ENCODE results near the gene CDH23.

CDH23 gene

DNA sequence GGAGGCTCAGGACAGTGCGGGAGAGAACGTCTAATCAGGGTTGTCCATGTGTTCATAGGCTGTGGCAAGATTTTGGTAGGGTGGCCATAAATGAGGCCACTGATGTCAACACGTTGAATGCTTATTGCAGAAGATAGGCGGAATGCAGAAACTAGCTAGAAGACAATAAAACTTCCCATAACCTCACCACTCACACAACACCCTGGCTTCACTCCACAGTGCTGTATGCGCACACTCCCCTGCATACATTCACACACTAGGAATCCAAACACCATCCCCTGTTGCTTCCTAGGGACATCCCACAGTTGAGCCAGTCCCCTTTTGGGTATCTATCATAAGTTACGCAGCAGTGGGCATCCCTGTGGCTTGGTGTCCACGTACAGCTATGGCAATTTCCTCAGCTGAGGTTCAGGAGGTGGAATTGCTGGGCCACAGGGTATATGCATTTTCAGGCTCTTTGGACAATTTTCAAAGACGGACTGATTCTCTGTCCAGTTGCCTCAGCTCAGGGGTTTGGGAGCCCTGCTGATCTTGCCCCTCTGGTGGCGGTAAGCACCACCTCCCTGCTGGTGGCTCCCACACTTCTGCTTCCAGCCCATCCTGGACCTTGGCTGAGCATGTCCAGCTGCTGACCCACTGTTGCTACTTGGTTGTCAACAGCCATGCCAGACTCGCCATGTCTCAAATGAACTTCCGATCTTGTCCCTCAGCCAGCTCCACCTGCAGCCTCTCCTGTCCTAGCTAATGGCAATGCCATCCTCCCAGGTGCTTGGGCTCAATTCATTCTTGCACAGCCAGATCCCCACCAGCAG is 36.4 kb downstream of the CDH23 start:
- Histone ChIP-seq H3K4me2 (ENCODE audit: low read depth, low read length) (no peak overlapping the region), H3K9me3 (replicated peaks; ENCODE audit: insufficient read depth, low read length) (no peaks in the 10 kb centered on the region), H3K36me3 (replicated peaks; ENCODE audit: insufficient read depth, low read length) (no peaks in the 10 kb centered on the region), H3F3A (ENCODE audit: insufficient read depth, low read length) (no peaks in the 10 kb centered on the region), H3K4me3 (ENCODE audit: low read length) (no peak overlapping the region), H3K27me3 (replicated peaks; ENCODE audit: insufficient read depth, low read length) (peaks cover 17% of the 10 kb centered on the region), H4K20me1 (ENCODE audit: insufficient read depth, low read length) (no peaks in the 10 kb centered on the region), H3K9me2 (replicated peaks; ENCODE audit: insufficient read depth, low read length) (no peaks in the 10 kb centered on the region), H3K9ac (ENCODE audit: low read length) (no peak overlapping the region), H3K27ac (ENCODE audit: low read length) (no peak overlapping the region), H3K4me1 (ENCODE audit: low read length) (no peaks in the 10 kb centered on the region), H3K79me2 (ENCODE audit: low read length) (no peaks in the 10 kb centered on the region), H2AFZ (ENCODE audit: low read length) (no peak overlapping the region)
- no peak for TF ChIP-seq EZH2phosphoT487 (IDR thresholded peaks at IDR 0.05; ENCODE audit: low read length)
- TF ChIP-seq CTCF (IDR thresholded peaks at IDR 0.05; ENCODE audit: low read length), result no peak
- TF ChIP-seq EZH2 (optimal IDR thresholded peaks at IDR 0.05; ENCODE audit: low read depth, low read length), result no peak
- DNase-seq, result no peak

GRCh38 chr10:71433768-71434744 is 37.3 kb downstream of the CDH23 start:
- H3F3A ChIP-seq (ENCODE audit: insufficient read depth, low read length), result no peaks in the 10 kb centered on the region
- H3K4me3 ChIP-seq (ENCODE audit: low read length), result no peak overlapping the region
- no peak overlapping the region for H2AFZ ChIP-seq (ENCODE audit: low read length)
- no peaks in the 10 kb centered on the region for H3K9me2 ChIP-seq (replicated peaks; ENCODE audit: insufficient read depth, low read length)
- DNase-seq, result no peak
- peaks cover 17% of the 10 kb centered on the region for H3K27me3 ChIP-seq (replicated peaks; ENCODE audit: insufficient read depth, low read length)
- H3K27ac ChIP-seq (ENCODE audit: low read length), result no peak overlapping the region
- TF ChIP-seq EZH2 (optimal IDR thresholded peaks at IDR 0.05; ENCODE audit: low read depth, low read length) (no peak), EZH2phosphoT487 (IDR thresholded peaks at IDR 0.05; ENCODE audit: low read length) (no peak), CTCF (IDR thresholded peaks at IDR 0.05; ENCODE audit: low read length) (no peak)
- no peak overlapping the region for H3K4me2 ChIP-seq (ENCODE audit: low read depth, low read length)
- no peaks in the 10 kb centered on the region for H3K36me3 ChIP-seq (replicated peaks; ENCODE audit: insufficient read depth, low read length)
- H4K20me1 ChIP-seq (ENCODE audit: insufficient read depth, low read length), result no peaks in the 10 kb centered on the region
- no peak overlapping the region for H3K9ac ChIP-seq (ENCODE audit: low read length)
- H3K9me3 ChIP-seq (replicated peaks; ENCODE audit: insufficient read depth, low read length), result no peaks in the 10 kb centered on the region
- no peaks in the 10 kb centered on the region for H3K4me1 ChIP-seq (ENCODE audit: low read length)
- H3K79me2 ChIP-seq (ENCODE audit: low read length), result no peaks in the 10 kb centered on the region

DNA sequence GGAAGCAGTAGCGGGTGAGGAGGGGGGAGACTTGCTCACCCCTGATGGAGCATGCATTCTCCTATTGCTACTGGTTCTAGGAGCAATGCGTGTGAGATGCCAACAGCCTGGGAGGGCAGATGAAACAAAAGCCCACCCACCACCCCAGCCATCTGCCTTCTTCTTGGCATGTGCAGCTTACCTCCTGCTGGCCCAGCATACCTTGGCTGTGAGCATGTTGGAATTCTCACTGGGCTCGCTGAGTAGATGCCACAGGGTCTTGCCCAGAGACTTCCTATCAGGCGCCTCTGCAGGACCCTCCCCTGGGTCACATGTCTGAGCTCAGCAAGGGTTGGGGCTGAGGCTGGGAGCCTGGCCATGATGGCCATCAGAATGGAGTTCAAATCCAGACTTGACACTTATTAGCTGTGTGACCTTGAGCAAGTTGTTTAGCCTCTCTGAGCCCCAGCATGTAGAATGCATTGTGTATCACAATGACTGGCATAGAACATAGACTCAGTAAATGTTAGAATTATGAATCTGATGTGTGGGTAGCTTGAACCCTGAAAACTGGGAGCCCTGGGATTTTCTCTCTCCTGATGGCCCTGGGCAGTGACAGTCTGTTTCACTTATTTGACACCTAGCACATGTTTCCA is 38.2 kb downstream of the CDH23 start:
- no peaks in the 10 kb centered on the region for H3F3A ChIP-seq (ENCODE audit: insufficient read depth, low read length)
- no peak overlapping the region for H3K9ac ChIP-seq (ENCODE audit: low read length)
- H3K79me2 ChIP-seq (ENCODE audit: low read length), result no peaks in the 10 kb centered on the region
- H3K4me3 ChIP-seq (ENCODE audit: low read length), result no peak overlapping the region
- H3K9me3 ChIP-seq (replicated peaks; ENCODE audit: insufficient read depth, low read length), result no peaks in the 10 kb centered on the region
- no peak for TF ChIP-seq EZH2phosphoT487 (IDR thresholded peaks at IDR 0.05; ENCODE audit: low read length)
- no peak for TF ChIP-seq EZH2 (optimal IDR thresholded peaks at IDR 0.05; ENCODE audit: low read depth, low read length)
- TF ChIP-seq CTCF (IDR thresholded peaks at IDR 0.05; ENCODE audit: low read length), result no peak
- H3K27me3 ChIP-seq (replicated peaks; ENCODE audit: insufficient read depth, low read length), result peaks cover 17% of the 10 kb centered on the region
- H3K4me2 ChIP-seq (ENCODE audit: low read depth, low read length), result no peak overlapping the region
- no peak overlapping the region for H3K27ac ChIP-seq (ENCODE audit: low read length)
- H2AFZ ChIP-seq (ENCODE audit: low read length), result no peak overlapping the region
- no peaks in the 10 kb centered on the region for H3K4me1 ChIP-seq (ENCODE audit: low read length)
- no peaks in the 10 kb centered on the region for H3K9me2 ChIP-seq (replicated peaks; ENCODE audit: insufficient read depth, low read length)
- H4K20me1 ChIP-seq (ENCODE audit: insufficient read depth, low read length), result no peaks in the 10 kb centered on the region
- no peak for DNase-seq
- no peaks in the 10 kb centered on the region for H3K36me3 ChIP-seq (replicated peaks; ENCODE audit: insufficient read depth, low read length)

Data from MM.1S (cell line).